SK-N-SH treated with all-trans-retinoic acid at 6 μM for 48 hours (cell line): ENCODE results near the gene ADIPOR2.

Source experiments
- ARNTL ChIP-seq: fragments of 450-650 bp; formaldehyde crosslinking; IDR thresholded peaks from 2 replicates; pipeline ENCODE4 v1.5.0; 2020; ENCODE audit warnings: low read depth, mild to moderate bottlenecking, moderate library complexity, borderline replicate concordance
- ISL1 ChIP-seq: fragments of 250-450 bp; sonication (Bioruptor Pico); IDR thresholded peaks from 2 replicates; pipeline ENCODE4 v2.1.2; 2022; ENCODE audit warnings: mild to moderate bottlenecking, moderate library complexity
- RARB ChIP-seq: fragments of 250-450 bp; sonication (Bioruptor Pico); IDR thresholded peaks from 2 replicates; pipeline ENCODE4 v1.8.0; 2021; ENCODE audit warnings: mild to moderate bottlenecking, moderate library complexity
- TOX ChIP-seq: fragments of 250-450 bp; sonication (Bioruptor Pico); IDR thresholded peaks from 2 replicates; pipeline ENCODE4 v1.8.0; 2021; ENCODE audit warnings: mild to moderate bottlenecking, moderate library complexity, borderline replicate concordance
- ZC3H10 ChIP-seq: fragments of 250-450 bp; sonication (Bioruptor Pico); IDR thresholded peaks from 2 replicates; pipeline ENCODE4 v1.5.1; 2021; ENCODE audit warnings: mild to moderate bottlenecking, moderate library complexity
- ZFP30 ChIP-seq: fragments of 450-650 bp; formaldehyde crosslinking; IDR thresholded peaks from 2 replicates; pipeline ENCODE4 v1.5.0; 2022; ENCODE audit warnings: mild to moderate bottlenecking, moderate library complexity
- ZNF70 ChIP-seq: fragments of 450-650 bp; formaldehyde crosslinking; IDR thresholded peaks from 2 replicates; pipeline ENCODE4 v1.5.0; 2020; ENCODE audit warnings: mild to moderate bottlenecking, moderate library complexity
- TF ChIP-seq, protein P1 (sequence below): fragments of 250-450 bp; sonication (Bioruptor Pico); IDR thresholded peaks from 2 replicates; pipeline ENCODE4 v1.5.1; 2020; ENCODE audit warnings: low read depth, mild to moderate bottlenecking, moderate library complexity
- TF ChIP-seq, protein P2 (sequence below): fragments of 250-450 bp; sonication (Bioruptor Pico); IDR thresholded peaks from 2 replicates; pipeline ENCODE4 v1.5.0; 2020; ENCODE audit warnings: mild to moderate bottlenecking, moderate library complexity
- TF ChIP-seq, protein P3 (sequence below): fragments of 250-450 bp; sonication (Bioruptor Pico); IDR thresholded peaks from 2 replicates; pipeline ENCODE4 v1.8.0; 2020; ENCODE audit warnings: mild to moderate bottlenecking, moderate library complexity, borderline replicate concordance

DNA sequence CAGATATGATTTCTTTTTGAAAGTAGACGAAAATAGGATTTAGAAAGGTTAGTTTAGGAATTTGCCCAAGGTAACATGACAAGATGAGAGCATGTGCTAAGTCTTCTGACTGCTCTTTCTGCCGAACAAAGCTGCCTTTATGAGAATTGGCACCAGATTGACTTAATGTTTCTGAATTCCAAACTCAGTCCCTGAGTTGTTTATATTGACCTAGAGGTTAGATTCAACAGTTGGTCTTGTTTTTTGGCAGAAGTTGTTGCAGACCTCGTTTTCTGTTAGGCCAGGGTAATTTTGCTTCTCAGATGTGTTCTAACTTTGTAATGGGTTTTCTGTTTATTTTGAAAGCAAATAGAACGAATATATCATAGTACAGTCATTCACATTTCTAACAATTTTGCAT lies 68.0 kb downstream of the ADIPOR2 start:
- TF ChIP-seq ARNTL (CRISPR knock-in tag), result no peak
- TF ChIP-seq ZFP30 (CRISPR knock-in tag), result no peak
- no peak for TF ChIP-seq ZNF70 (CRISPR knock-in tag)
- TF ChIP-seq, protein P1, sequence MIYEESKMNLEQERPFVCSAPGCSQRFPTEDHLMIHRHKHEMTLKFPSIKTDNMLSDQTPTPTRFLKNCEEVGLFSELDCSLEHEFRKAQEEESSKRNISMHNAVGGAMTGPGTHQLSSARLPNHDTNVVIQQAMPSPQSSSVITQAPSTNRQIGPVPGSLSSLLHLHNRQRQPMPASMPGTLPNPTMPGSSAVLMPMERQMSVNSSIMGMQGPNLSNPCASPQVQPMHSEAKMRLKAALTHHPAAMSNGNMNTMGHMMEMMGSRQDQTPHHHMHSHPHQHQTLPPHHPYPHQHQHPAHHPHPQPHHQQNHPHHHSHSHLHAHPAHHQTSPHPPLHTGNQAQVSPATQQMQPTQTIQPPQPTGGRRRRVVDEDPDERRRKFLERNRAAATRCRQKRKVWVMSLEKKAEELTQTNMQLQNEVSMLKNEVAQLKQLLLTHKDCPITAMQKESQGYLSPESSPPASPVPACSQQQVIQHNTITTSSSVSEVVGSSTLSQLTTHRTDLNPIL, result no peak
- TF ChIP-seq, protein P2, sequence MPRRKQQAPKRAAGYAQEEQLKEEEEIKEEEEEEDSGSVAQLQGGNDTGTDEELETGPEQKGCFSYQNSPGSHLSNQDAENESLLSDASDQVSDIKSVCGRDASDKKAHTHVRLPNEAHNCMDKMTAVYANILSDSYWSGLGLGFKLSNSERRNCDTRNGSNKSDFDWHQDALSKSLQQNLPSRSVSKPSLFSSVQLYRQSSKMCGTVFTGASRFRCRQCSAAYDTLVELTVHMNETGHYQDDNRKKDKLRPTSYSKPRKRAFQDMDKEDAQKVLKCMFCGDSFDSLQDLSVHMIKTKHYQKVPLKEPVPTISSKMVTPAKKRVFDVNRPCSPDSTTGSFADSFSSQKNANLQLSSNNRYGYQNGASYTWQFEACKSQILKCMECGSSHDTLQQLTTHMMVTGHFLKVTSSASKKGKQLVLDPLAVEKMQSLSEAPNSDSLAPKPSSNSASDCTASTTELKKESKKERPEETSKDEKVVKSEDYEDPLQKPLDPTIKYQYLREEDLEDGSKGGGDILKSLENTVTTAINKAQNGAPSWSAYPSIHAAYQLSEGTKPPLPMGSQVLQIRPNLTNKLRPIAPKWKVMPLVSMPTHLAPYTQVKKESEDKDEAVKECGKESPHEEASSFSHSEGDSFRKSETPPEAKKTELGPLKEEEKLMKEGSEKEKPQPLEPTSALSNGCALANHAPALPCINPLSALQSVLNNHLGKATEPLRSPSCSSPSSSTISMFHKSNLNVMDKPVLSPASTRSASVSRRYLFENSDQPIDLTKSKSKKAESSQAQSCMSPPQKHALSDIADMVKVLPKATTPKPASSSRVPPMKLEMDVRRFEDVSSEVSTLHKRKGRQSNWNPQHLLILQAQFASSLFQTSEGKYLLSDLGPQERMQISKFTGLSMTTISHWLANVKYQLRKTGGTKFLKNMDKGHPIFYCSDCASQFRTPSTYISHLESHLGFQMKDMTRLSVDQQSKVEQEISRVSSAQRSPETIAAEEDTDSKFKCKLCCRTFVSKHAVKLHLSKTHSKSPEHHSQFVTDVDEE (CRISPR knock-in tag), result no peak
- TF ChIP-seq RARB (CRISPR knock-in tag), result no peak
- no peak for TF ChIP-seq ISL1 (CRISPR knock-in tag)
- TF ChIP-seq ZC3H10 (CRISPR knock-in tag), result no peak
- TF ChIP-seq, protein P3, sequence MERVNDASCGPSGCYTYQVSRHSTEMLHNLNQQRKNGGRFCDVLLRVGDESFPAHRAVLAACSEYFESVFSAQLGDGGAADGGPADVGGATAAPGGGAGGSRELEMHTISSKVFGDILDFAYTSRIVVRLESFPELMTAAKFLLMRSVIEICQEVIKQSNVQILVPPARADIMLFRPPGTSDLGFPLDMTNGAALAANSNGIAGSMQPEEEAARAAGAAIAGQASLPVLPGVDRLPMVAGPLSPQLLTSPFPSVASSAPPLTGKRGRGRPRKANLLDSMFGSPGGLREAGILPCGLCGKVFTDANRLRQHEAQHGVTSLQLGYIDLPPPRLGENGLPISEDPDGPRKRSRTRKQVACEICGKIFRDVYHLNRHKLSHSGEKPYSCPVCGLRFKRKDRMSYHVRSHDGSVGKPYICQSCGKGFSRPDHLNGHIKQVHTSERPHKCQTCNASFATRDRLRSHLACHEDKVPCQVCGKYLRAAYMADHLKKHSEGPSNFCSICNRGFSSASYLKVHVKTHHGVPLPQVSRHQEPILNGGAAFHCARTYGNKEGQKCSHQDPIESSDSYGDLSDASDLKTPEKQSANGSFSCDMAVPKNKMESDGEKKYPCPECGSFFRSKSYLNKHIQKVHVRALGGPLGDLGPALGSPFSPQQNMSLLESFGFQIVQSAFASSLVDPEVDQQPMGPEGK (CRISPR knock-in tag), result no peak
- TF ChIP-seq TOX (CRISPR knock-in tag), result no peak
